Right lobe of liver (tissue), 6 donors: ENCODE measurements around the gene SPATA13. TPM values are rescaled to one million over a fixed set of nuclear protein-coding genes. Genes with fewer than 3 reads are reported as not detected.

Source experiments
- ATAC-seq, 4 donors: fragments of 200-7000 bp; cut with Tn5 transposase; one replicate each; pipeline ENCODE4 v1.9.1; 2020; ENCODE audit warnings: mild to moderate bottlenecking in 4 of 4, moderate library complexity in 4 of 4
- DNase-seq, 3 donors: peaks; one replicate each; pipeline ENCODE4 v3.0.0-alpha.2; 2020
- H3K27ac ChIP-seq, 3 donors: fragments of 200-600 bp; one replicate each; pipeline ENCODE4 v1.8.0; 2022
- H3K27me3 ChIP-seq, 2 donors: fragments of 200-600 bp; one replicate each; pipeline ENCODE4 v1.8.0; 2022
- H3K36me3 ChIP-seq, 4 donors: fragments of 200-600 bp; sonication (generic) in 1 of 4; one replicate each; pipeline versions ENCODE4 v1.5.1 to v1.8.0; 2017 to 2022; ENCODE audit warnings: control low read depth in 1 of 4
- H3K4me1 ChIP-seq, 4 donors: fragments of 200-600 bp; sonication (generic) in 1 of 4; one replicate each; pipeline versions ENCODE4 v1.5.1 to v1.8.0; 2017 to 2022; ENCODE audit warnings: control low read depth in 1 of 4
- H3K4me3 ChIP-seq, 3 donors: fragments of 200-600 bp; one replicate each; pipeline ENCODE4 v1.8.0; 2022
- H3K9me3 ChIP-seq, 4 donors: fragments of 200-600 bp; sonication (generic) in 1 of 4; one replicate each; pipeline versions ENCODE4 v1.5.1 to v1.8.0; 2017 to 2022; ENCODE audit warnings: control low read depth in 1 of 4
- POLR2A ChIP-seq: fragments of 450-650 bp; IDR thresholded peaks from one replicate; pipeline ENCODE4 v1.6.1; 2017; ENCODE audit warnings: antibody characterized with exemption, mild to moderate bottlenecking
- WGBS: methylation state at CpG from one replicate; pipeline ENCODE4 v1.1.6; 2018; ENCODE audit warnings: low coverage, low lambda C conversion rate; ENCODE audit not compliant: insufficient coverage; ENCODE audit errors: missing lambda C conversion rate; 5-methylcytosine and 5-hydroxymethylcytosine counted together
- intact Hi-C, 2 donors: fragments of 100-400 bp; cut with DNase I; formaldehyde crosslinking; loops; one replicate each; pipeline versions ENCODE4 v1.11.2 to v1.14.1; 2022
- long read RNA-seq: library from polyadenylated mRNA; unstranded; transcript quantifications from one replicate; pipeline ENCODE4 v2.0.0, GENCODE V29; 2019
- total RNA-seq, 6 experiments: library from RNA; depleted of rRNA in 2 of 6; stranded (reverse); fragments of >200 nt in 2 of 6; fragmentation: NEBNext Ultra II Directional in 3 of 6; extraction: Animal tissue kit (Norgen Biotek cat#: 25700) in 3 of 6; gene quantifications; one replicate each; pipeline versions ENCODE4 v1.1.0 to v1.2.4, GENCODE V29; 2016 to 2023
- TF ChIP-seq, protein P1 (sequence below), 4 donors: fragments of 200-600 bp in 3 of 4; fragments of 450-650 bp in 1 of 4; IDR thresholded peaks; one replicate each; pipeline versions ENCODE4 v1.5.1 to v1.8.0; 2016 to 2022; ENCODE audit warnings: antibody characterized with exemption in 4 of 4, mild to moderate bottlenecking in 2 of 4
- donor health status: DM: no; HTN: yes; CAD: no.
- donor health status: DM: no; HTN: no; CAD: no.
- donor health status: DM: no; HTN: no; CAD: no.
- donor health status: DM: no; HTN: yes; CAD: no.
- donor health status: DM: no; HTN: yes; CAD: no.

Gene SPATA13
- 10 to 100 TPM; 21.5 to 39.9 (median 30.5) TPM for total RNA-seq
- long read RNA-seq, partial matches to known transcripts, result 2 of 10 reads
- long read RNA-seq, other reads (novel, unspliced or antisense), result 8 of 10 reads

DNA sequence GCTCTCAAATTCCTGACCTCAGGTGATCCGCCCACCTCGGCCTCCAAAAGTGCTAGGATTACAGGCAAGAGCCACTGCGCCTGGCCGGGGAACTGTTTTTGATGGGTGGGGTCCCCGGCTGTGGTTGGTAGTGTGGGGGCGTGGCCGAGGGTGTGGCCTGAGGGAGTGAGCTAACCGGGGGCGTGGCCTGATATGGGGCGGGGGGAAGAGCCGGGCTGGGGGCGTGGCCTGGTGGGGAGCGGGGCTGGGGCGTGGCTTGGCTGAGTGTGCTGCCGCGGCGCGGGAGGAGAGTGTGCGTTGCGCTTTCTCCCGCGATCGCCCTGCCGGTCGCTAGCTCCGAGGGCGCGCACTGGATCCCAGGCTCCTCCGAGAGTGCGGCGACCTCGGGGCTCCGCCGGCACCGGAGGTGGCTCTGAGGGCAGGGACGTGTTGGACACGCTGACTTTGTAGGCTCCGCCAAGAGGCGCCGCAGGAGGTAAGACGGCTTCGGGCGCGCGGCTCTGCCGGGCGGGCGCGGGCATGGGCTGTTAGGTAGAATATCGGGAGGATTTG lies at the start of gene SPATA13:
Gene SPATA13, plus strand, starts transcription at position 263 of the 552 bp plus-strand sequence. CDS start 62,210 bp downstream, outside the sequence.
- Histone ChIP-seq H3K27ac (peak within 1 kb of the TSS; percentile 96 to 98 (median 97)), H3K4me1 (peaks cover 0 to 20% (median 5%) of the 10 kb centered on the region in 4 donors), H3K4me3 (peak within 1 kb of the TSS; percentile 90 to 99 (median 97)), H3K36me3 (peaks cover 0 to 7% (median 0%) of the 10 kb centered on the region in 4 donors), H3K9me3 (no peaks in the 10 kb centered on the region), H3K27me3 (no peaks in the 10 kb centered on the region)
- intact Hi-C loops, result no loop called here
- WGBS, result 1% methylated on average over 25 of the region's 50 CpGs
- DNase-seq, result peak; percentile 98 to 99 (median 98)
- ATAC-seq, result peak; percentile 89 to 96 (median 92)
- TF ChIP-seq, protein P1, sequence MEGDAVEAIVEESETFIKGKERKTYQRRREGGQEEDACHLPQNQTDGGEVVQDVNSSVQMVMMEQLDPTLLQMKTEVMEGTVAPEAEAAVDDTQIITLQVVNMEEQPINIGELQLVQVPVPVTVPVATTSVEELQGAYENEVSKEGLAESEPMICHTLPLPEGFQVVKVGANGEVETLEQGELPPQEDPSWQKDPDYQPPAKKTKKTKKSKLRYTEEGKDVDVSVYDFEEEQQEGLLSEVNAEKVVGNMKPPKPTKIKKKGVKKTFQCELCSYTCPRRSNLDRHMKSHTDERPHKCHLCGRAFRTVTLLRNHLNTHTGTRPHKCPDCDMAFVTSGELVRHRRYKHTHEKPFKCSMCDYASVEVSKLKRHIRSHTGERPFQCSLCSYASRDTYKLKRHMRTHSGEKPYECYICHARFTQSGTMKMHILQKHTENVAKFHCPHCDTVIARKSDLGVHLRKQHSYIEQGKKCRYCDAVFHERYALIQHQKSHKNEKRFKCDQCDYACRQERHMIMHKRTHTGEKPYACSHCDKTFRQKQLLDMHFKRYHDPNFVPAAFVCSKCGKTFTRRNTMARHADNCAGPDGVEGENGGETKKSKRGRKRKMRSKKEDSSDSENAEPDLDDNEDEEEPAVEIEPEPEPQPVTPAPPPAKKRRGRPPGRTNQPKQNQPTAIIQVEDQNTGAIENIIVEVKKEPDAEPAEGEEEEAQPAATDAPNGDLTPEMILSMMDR (IDR thresholded peaks at IDR 0.05), result no peak
- peak; percentile 89 for TF ChIP-seq POLR2A

DNA sequence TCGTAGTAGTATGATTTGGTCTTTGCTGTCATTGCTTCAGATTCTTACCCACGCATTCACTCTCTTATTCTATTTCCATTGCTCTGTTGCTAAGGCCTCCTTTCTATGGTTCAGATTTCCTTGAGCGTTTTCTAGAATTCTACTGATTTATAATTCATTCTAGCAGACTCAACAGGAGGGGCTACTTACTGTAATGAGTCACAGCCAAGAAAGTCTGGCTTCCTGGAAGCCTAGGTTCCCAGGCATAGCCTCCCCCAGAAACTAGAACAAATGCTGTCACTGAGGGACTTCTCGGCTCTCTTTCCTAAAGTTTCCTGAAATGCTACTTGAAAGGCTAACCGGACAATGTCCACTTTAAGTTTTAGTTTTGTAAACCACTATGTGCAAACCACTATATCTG lies 47.7 kb upstream of the SPATA13 start:
- ATAC-seq (no peak), DNase-seq (no peak)
- intact Hi-C loops, result no loop called here
- 78% methylated on average over 5 of the region's 5 CpGs for WGBS
- Histone ChIP-seq H3K4me1 (no peaks in the 10 kb centered on the region), H3K4me3 (no peak overlapping the region), H3K9me3 (no peaks in the 10 kb centered on the region), H3K36me3 (no peaks in the 10 kb centered on the region), H3K27me3 (no peaks in the 10 kb centered on the region), H3K27ac (no peak overlapping the region)
- no peak for TF ChIP-seq POLR2A
- TF ChIP-seq, protein P1 (IDR thresholded peaks at IDR 0.05), result no peak

- intact Hi-C loops, result no loop called here
- H3K9me3 ChIP-seq, result no peaks in the 10 kb centered on the region
- no peak for TF ChIP-seq POLR2A
- TF ChIP-seq, protein P1 (IDR thresholded peaks at IDR 0.05), result no peak
- H3K4me3 ChIP-seq, result no peak overlapping the region
- 90% methylated on average over 4 of the region's 6 CpGs for WGBS
- H3K27me3 ChIP-seq, result no peaks in the 10 kb centered on the region
- no peaks in the 10 kb centered on the region for H3K36me3 ChIP-seq
- ATAC-seq, result no peak
- no peak for DNase-seq
- H3K4me1 ChIP-seq, result peaks cover 0 to 12% (median 0%) of the 10 kb centered on the region in 4 donors
- H3K27ac ChIP-seq, result no peak overlapping the region
These were observed 44.8 kb upstream of the SPATA13 start for GRCh38 chr13:24115671-24116070.

DNA sequence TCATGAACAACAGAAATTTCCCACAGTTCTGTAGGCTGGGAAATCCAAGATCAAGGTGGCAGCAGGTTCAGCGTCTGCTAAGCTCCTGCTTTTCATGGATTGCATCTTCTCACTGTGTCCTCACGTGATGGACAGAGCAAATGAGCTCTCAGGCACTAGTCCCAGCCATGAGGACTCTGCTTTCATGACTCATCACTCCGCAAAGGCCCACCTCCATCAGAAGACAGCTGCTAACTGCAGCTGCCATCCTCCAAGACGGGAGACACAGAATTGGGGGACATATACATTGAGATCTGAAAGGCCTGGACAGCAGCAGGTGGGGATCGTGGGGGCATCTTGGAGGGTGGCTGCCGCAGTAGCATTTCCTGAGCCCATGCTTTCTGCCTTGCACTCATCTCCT lies 44.4 kb upstream of the SPATA13 start:
- intact Hi-C loops, result no loop called here
- Histone ChIP-seq H3K4me3 (no peak overlapping the region), H3K27me3 (no peaks in the 10 kb centered on the region), H3K9me3 (no peaks in the 10 kb centered on the region), H3K36me3 (no peaks in the 10 kb centered on the region), H3K4me1 (peaks cover 0 to 12% (median 0%) of the 10 kb centered on the region in 4 donors), H3K27ac (no peak overlapping the region)
- ATAC-seq, result no peak
- no peak for DNase-seq
- TF ChIP-seq POLR2A, result no peak
- TF ChIP-seq, protein P1 (IDR thresholded peaks at IDR 0.05), result no peak
- no CpG with 5 or more reads among the region's 6 CpGs for WGBS
